Measurements from ENCODE around the gene SCCPDH. TPM values are rescaled to one million over a fixed set of nuclear protein-coding genes. Genes with fewer than 3 reads are reported as not detected.

Gene SCCPDH
- total and polyA plus RNA-seq, 2 of the 13 experiments (the other 11 are each of a cell fraction or from before 2014, with no cell fraction given), result 36.7 to 62.3 TPM

- no peak for TF ChIP-seq ZBTB10 (CRISPR knock-in tag; IDR thresholded peaks at IDR 0.05; ENCODE audit: borderline replicate concordance)
- no peak for TF ChIP-seq ZBTB33 (CRISPR knock-in tag; IDR thresholded peaks at IDR 0.05)
- TF ChIP-seq ZNF550 (CRISPR knock-in tag; IDR thresholded peaks at IDR 0.05; ENCODE audit: borderline replicate concordance), result no peak
- no peak for TF ChIP-seq ZNF780A (CRISPR knock-in tag; IDR thresholded peaks at IDR 0.05)
- TF ChIP-seq FOXP4 (CRISPR knock-in tag; IDR thresholded peaks at IDR 0.05), result peak; percentile 70
- no peak for TF ChIP-seq MXD4 (CRISPR knock-in tag; IDR thresholded peaks at IDR 0.05)
- TF ChIP-seq TCF12 (IDR thresholded peaks at IDR 0.05), result no peak
- no peak for TF ChIP-seq TCF12 (CRISPR knock-in tag; IDR thresholded peaks at IDR 0.05)
- TF ChIP-seq ISL2 (CRISPR knock-in tag; IDR thresholded peaks at IDR 0.05), result 0 out of 2 replicates have a peak, but pooled peaks have one; percentile 44
- no peak for TF ChIP-seq KDM5B (CRISPR knock-in tag; IDR thresholded peaks at IDR 0.05; ENCODE audit: borderline replicate concordance)
- TF ChIP-seq HHEX (CRISPR knock-in tag; IDR thresholded peaks at IDR 0.05), result no peak
- TF ChIP-seq HOMEZ (CRISPR knock-in tag; IDR thresholded peaks at IDR 0.05; ENCODE audit: low read depth), result peak; percentile 92
- TF ChIP-seq WIZ (CRISPR knock-in tag; IDR thresholded peaks at IDR 0.05), result no peak
- TF ChIP-seq ZNF782 (CRISPR knock-in tag; IDR thresholded peaks at IDR 0.05; ENCODE audit: borderline replicate concordance), result no peak
- no peak for TF ChIP-seq ZNF329 (CRISPR knock-in tag; IDR thresholded peaks at IDR 0.05; ENCODE audit: low read depth)
- no peak; the same call in 1 of the 2 replicates for TF ChIP-seq ZNF746 (CRISPR knock-in tag; IDR thresholded peaks at IDR 0.05)
- TF ChIP-seq HNF4G (IDR thresholded peaks at IDR 0.05; ENCODE audit: borderline replicate concordance, low read depth, low read length), result peak; percentile 51; the same call in 1 of the 2 replicates
- no peak for TF ChIP-seq HNF4G (CRISPR knock-in tag; IDR thresholded peaks at IDR 0.05; ENCODE audit: borderline replicate concordance, low read depth)
Observed at GRCh38 chr1:246709835-246710234, 14.4 kb upstream of the SCCPDH start (continued).

Data from HepG2 (cell line).